ENCODE measurements around the gene BRI3BP.
"Not testable (repeated sequence)": the region's sequence is repeated elsewhere in the genome, so short reads cannot be mapped to it uniquely, and the experiment has no call there.

The BRI3BP gene

DNA sequence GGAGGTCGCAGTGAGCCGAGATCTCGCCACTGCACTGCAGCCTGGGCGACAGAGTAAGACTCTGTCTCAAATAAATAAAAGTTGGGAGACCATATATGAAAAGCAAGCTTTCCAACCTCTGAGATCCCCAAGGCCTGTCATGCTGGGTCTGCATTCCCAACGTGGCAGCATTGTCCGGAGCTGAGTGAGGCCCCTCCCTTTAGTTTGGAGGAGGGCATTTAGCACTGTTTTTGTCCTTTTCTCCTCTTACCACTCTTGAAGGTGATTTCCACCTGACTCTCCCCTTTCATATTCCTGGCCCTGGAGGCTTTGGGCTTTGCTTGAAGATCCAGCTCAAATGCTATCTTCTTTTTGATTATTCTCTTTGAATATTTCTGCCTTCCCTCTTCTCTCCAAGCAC lies 74.9 kb downstream of the BRI3BP start:
- no peak for DNase-seq (ENCODE audit: low read depth)

GRCh38 chr12:125069616-125070015 lies 76.2 kb downstream of the BRI3BP start:
- no peak for DNase-seq (ENCODE audit: low read depth)

- DNase-seq (ENCODE audit: low read depth) = no peak
Observed at GRCh38 chr12:125070112-125070511, 76.7 kb downstream of the BRI3BP start.

DNA sequence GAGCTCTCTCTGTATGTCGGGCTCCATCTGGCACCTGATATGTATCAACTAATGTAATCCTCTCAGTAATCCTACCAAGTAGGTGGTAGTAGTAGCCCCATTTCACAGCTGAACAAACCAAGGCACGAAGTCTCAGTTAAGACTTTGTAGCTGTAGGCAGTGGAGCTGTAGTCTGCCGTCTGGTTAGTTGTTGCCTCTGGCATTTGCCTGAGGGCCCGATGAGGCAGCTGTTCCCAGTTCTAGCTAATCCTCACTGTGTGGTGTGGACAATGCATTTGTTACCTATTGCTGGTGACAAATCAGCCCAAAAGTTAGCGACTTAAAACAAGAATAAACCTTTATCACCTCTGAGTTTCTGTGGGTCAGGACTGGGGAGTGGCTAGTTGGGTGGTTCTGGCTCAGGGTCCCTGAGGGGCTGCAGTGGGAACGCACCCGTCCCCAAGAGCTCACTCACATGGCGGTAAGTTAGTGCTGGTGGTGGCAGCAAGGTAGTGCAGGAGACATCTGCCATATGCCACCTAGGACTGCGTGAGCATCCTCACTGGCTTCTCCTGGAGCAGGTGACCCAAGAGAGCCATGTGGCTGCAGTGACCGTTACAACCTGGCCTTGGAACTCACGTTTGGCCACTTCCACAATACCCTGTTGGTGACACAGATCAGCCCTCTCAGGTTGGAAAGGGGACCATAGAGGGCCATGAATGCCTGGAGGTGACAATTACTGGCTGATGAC lies 77.4 kb downstream of the BRI3BP start:
- no peak for DNase-seq (ENCODE audit: low read depth)

DNA sequence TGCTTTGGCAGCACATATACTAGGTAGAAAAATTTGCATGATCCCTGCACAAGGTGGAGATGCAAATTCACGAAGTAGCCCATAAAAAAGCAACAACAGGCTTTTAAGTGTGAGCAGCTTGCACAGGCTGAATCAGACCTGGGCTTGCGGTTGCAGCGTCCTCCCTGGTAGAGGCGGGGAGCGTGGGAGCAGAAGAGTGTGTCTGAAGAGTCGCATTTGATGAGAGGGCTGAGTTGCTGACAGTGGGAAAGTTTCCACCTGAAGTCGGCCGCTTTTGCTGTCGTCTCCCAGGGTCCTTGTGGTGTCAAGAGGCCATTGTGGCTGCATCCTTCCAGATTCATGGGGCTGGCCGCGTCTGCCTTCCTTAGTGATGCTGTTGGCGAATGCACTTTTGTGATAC lies 78.0 kb downstream of the BRI3BP start:
- DNase-seq (ENCODE audit: low read depth) = no peak

GRCh38 chr12:125072496-125072895 lies 79.1 kb downstream of the BRI3BP start:
- no peak for DNase-seq (ENCODE audit: low read depth)

DNA sequence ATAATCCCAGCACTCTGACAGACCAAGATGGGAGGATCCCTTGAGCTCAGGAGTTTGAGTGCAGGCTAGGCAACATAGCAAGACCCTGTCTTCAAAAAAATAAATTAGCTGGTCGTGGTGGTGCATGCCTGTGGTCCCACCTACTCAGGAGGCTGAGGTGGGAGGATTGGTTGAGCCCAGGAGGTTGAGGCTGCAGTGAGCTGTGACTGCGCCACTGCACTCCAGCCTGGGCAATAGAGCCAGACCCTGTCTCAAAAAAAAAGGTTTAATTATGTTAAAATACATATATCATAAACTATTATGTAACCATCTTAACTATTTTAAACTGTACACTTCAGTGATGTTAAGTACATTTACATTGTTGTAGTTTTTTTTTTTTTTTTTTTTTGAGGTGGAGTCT lies 80.8 kb downstream of the BRI3BP start:
- not testable (repeated sequence) for DNase-seq (ENCODE audit: low read depth)

- DNase-seq (ENCODE audit: low read depth) = no peak
Observed at GRCh38 chr12:125076103-125076502, 82.7 kb downstream of the BRI3BP start.

DNA sequence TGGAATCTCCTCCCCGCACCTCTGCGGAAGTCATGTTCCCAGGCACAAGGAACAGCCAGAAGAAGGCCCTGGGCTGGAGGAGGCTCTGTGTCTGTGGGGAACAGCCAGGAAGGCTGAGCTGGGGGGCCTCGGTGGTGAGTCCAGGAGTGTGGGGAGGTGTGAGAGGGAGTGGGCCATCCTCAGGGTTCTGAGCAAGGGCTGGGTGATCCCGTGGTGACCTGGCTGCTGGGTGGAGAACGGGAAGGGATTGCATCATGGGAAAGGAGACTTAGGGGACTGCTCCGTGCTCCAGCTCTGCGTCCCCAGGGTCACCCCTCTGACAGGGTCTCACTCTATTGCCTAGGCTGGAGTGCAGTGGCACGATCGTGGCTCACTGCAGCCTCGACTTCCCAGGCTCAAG lies 85.6 kb downstream of the BRI3BP start:
- no peak for DNase-seq (ENCODE audit: low read depth)

GRCh38 chr12:125079648-125080645 lies 86.5 kb downstream of the BRI3BP start:
- no peak for DNase-seq (ENCODE audit: low read depth)
